HEK293T (cell line): Measurements from ENCODE around the gene CHD6.

Experiments used
- ARNT ChIP-seq: fragments of 450-650 bp; IDR thresholded peaks from 2 replicates; pipeline ENCODE4 v1.6.1; 2017; ENCODE audit warnings: mild to moderate bottlenecking
- CTBP1 ChIP-seq: fragments of 450-650 bp; IDR thresholded peaks from 2 replicates; pipeline ENCODE4 v1.6.1; 2016; ENCODE audit warnings: borderline replicate concordance
- ELF4 ChIP-seq: fragments of 450-650 bp; IDR thresholded peaks from 2 replicates; pipeline ENCODE4 v1.6.1; 2017; ENCODE audit warnings: antibody characterized with exemption
- FOXA1 ChIP-seq: fragments of 450-650 bp; IDR thresholded peaks from 2 replicates; pipeline ENCODE4 v1.6.1; 2016; ENCODE audit warnings: mild to moderate bottlenecking
- FOXM1 ChIP-seq: fragments of 450-650 bp; IDR thresholded peaks from 2 replicates; pipeline ENCODE4 v1.6.1; 2017; ENCODE audit warnings: mild to moderate bottlenecking, borderline replicate concordance
- HDGF ChIP-seq: fragments of 450-650 bp; IDR thresholded peaks from 2 replicates; pipeline ENCODE4 v1.6.1; 2017; ENCODE audit warnings: antibody characterized with exemption, borderline replicate concordance
- LEF1 ChIP-seq: fragments of 450-650 bp; IDR thresholded peaks from 2 replicates; pipeline ENCODE4 v1.6.1; 2017; ENCODE audit warnings: mild to moderate bottlenecking, borderline replicate concordance
- NFRKB ChIP-seq: fragments of 450-650 bp; IDR thresholded peaks from 2 replicates; pipeline ENCODE4 v1.6.1; 2016; ENCODE audit warnings: mild to moderate bottlenecking, moderate library complexity
- PKNOX1 ChIP-seq: fragments of 450-650 bp; IDR thresholded peaks from 2 replicates; pipeline ENCODE4 v1.6.1; 2016
- SP1 ChIP-seq: fragments of 450-650 bp; IDR thresholded peaks from 2 replicates; pipeline ENCODE4 v1.6.1; 2017
- SUZ12 ChIP-seq: fragments of 450-650 bp; IDR thresholded peaks from 2 replicates; pipeline ENCODE4 v1.6.1; 2016; ENCODE audit warnings: mild to moderate bottlenecking
- TARDBP ChIP-seq: fragments of 450-650 bp; IDR thresholded peaks from 2 replicates; pipeline ENCODE4 v1.6.1; 2016

- TF ChIP-seq SP1 (no peak), SUZ12 (no peak), FOXM1 (no peak), HDGF (no peak), ARNT (no peak), ELF4 (no peak), TARDBP (no peak), CTBP1 (no peak), LEF1 (no peak), PKNOX1 (no peak), FOXA1 (no peak), NFRKB (no peak)
These were observed 161.8 kb downstream of the CHD6 start for GRCh38 chr20:41456351-41456750.
